ENCODE data around the gene ATP11A.

The ATP11A gene

GRCh38 chr13:112813552-112813951, 123.7 kb downstream of the ATP11A start:
- no peak for DNase-seq (ENCODE audit: low read depth in 2 of 2, low spot score in 1 of 2)

DNA sequence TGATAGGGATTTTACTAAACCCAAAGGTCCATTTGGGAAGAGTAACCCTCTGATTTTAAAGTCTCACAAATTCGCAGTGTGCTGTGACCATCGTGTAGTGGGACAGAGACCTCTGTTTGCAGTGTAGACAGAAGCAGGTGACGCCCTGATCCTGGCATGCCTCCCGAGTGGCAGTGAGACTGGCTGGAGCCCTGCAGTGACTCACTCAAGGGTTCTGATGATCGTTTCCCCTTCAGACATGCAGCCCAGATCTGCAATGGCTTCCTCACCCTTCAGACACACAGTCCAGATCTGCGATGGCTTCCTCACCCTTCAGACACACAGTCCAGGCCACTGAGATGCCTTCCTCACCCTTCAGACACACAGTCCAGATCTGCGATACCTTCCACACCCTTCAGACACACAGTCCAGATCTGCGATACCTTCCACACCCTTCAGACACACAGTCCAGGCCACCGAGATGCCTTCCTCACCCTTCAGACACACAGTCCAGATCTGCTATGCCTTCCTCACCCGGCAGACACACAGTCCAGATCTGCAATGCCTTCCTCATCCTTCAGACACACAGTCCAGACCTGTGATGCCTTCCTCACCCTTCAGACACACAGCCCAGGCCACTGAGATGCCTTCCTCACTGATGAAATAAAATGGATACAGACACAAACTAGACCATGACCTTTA, 125.2 kb downstream of the ATP11A start:
- no peak for DNase-seq (ENCODE audit: low read depth in 2 of 2, low spot score in 1 of 2)

DNA sequence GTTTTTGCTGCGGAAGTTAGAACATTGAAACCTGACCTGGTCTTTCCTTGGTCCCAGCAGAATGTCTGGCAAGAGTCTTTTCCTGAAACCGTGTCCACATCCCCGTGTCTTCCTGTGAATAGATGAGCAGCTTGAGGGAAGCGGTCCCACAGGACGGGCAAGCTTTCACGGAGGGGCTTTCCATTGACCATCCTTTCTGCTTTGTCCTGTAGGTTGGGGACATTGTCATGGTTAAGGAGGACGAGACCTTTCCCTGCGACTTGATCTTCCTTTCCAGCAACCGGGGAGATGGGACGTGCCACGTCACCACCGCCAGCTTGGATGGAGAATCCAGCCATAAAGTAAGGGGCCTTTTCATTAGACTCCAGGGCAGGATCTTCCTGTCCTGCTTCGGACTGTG, 126.0 kb downstream of the ATP11A start:
- DNase-seq (ENCODE audit: low read depth in 2 of 2, low spot score in 1 of 2): no peak

GRCh38 chr13:112818040-112818697, 128.3 kb downstream of the ATP11A start:
- DNase-seq (ENCODE audit: low read depth in 2 of 2, low spot score in 1 of 2): no peak

DNA sequence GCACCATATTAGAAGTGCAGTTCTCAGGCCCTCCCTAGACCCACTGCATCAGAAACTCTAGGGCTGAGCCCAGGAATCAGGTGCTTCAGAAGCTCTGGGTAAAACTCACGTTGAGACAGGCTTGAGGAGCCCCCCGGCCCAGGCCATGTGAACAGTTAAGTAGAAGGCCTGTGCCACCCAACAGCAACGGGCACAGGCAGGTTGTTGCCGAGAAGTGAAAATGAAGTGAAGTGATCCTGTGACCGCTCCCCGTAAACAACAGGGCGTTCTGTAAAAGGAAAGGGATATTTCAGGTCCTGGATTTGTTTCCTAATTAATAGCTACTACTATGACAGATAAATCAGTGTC, 128.8 kb downstream of the ATP11A start:
- DNase-seq (ENCODE audit: low read depth in 2 of 2, low spot score in 1 of 2): no peak

- DNase-seq (ENCODE audit: low read depth in 2 of 2, low spot score in 1 of 2): no peak
Observed at GRCh38 chr13:112819111-112819510, 129.3 kb downstream of the ATP11A start.

- DNase-seq (ENCODE audit: low read depth in 2 of 2, low spot score in 1 of 2): no peak
Observed at GRCh38 chr13:112819816-112820215, 130.0 kb downstream of the ATP11A start.

- no peak for DNase-seq (ENCODE audit: low read depth in 2 of 2, low spot score in 1 of 2)
Observed at GRCh38 chr13:112820318-112820717, 130.5 kb downstream of the ATP11A start.

GRCh38 chr13:112821340-112822055, 131.7 kb downstream of the ATP11A start:
- DNase-seq (ENCODE audit: low read depth in 2 of 2, low spot score in 1 of 2): no peak

DNA sequence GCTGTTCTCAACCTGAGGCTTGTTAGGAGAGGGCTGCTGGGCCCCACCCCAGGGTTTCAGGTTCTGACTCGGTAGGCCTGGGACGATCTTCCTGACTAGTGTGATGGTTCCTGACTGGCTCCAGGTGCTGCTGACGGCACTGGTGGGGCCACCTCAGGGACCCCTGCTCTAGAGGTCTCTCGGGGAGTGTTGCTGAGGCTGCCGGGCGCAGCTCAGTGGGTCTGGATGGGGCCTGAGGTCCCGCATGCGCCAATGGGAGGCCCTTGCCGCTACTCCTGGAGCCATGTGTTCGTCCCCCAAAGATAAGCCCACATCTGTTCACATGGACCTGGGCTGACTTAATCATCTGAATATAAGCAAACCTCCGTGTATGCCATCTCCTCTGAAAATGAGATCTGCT, 133.0 kb downstream of the ATP11A start:
- DNase-seq (ENCODE audit: low read depth in 2 of 2, low spot score in 1 of 2): no peak

DNA sequence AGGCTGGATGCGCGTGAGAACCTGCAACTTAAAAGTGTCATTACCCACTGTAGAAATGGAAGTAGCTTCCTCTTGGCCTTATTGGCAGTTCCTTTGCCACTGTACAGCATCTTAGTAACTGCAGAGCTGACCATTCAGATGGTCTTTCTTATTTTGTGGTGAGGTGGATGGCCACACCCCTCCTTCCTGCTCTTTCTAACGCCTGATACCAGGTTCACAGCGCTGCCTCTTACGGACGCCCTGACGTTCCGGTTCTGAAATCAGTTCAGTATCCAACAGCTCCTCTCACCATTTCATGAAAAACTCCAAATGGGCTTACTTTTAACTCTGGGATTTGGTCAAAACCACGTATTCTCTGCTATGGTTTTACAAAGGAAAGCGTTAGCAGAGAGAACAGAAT, 134.6 kb downstream of the ATP11A start:
- DNase-seq (ENCODE audit: low read depth in 2 of 2, low spot score in 1 of 2): no peak

- DNase-seq (ENCODE audit: low read depth in 2 of 2, low spot score in 1 of 2): no peak
Observed at GRCh38 chr13:112825071-112825470, 135.2 kb downstream of the ATP11A start.

DNA sequence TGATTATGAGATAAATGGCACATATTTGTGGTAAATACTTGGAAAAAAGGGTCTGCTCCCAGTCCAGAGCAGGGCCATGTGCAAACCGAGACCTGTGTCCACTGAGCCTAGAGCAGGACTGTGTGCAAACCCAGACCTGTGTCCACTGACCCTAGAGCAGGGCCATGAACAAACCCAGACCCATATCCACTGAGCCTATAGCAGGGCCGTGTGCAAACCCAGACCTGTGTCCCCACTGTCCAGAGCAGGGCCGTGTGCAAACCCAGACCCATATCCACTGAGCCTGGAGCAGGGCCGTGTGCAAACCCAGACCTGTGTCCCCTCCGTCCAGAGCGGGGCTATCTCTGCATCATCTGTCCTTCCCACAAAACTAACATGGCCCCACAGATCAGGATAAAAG, 136.0 kb downstream of the ATP11A start:
- no peak for DNase-seq (ENCODE audit: low read depth in 2 of 2, low spot score in 1 of 2)

GRCh38 chr13:112826565-112826964, 136.7 kb downstream of the ATP11A start:
- DNase-seq (ENCODE audit: low read depth in 2 of 2, low spot score in 1 of 2): no peak

GRCh38 chr13:112828082-112828699, 138.4 kb downstream of the ATP11A start:
- no peak for DNase-seq (ENCODE audit: low read depth in 2 of 2, low spot score in 1 of 2)

DNA sequence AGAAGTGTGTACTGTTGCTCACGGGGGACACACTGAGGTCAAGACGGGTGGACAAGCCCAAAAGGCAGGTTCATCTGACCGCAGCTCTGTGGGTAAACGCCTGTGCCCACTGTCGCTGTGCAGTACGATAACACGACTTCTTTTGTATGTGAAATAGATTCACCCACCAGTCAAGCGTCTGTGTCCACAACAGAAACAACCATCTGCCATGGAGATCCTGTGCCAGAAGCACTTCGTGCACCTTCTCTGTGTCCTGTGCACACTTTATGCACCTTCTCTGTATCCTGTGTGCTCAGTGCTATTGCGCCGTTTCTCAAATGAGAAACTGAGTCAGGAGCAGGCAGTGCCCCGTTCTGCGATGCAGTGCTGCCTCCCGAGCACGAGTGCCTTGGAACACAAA, 138.9 kb downstream of the ATP11A start:
- no peak for DNase-seq (ENCODE audit: low read depth in 2 of 2, low spot score in 1 of 2)

DNA sequence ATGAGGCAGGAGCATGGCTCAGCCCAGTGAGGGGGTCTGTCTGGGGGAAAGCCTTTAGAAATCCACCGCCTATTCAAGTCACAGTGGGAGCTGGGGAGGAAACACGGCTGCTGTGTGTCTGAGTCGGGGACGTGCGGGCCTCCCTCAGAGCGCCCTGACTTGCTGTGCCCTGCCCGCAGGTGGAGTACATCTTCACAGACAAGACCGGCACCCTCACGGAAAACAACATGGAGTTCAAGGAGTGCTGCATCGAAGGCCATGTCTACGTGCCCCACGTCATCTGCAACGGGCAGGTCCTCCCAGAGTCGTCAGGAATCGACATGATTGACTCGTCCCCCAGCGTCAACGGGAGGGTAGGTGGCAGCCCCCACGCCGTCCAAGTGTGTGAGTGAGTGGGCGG, 141.4 kb downstream of the ATP11A start:
- no peak for DNase-seq (ENCODE audit: low read depth in 2 of 2, low spot score in 1 of 2)

DNA sequence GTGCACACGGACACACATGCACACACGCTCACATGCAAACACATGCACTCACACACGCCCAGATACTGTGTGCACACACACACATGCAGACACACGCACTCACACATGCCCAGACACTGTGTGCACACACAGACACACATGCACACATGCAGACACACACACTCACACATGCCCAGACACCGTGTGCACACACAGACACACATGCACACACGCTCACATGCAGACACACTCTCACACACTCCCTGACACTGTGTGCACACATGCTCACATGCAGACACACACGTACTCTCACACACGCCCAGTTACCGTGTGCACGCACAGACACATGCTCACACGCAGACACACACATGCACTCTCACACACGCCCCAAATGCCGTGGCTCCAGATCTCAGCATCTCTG, 142.0 kb downstream of the ATP11A start:
- no peak for DNase-seq (ENCODE audit: low read depth in 2 of 2, low spot score in 1 of 2)

GRCh38 chr13:112832811-112833210, 143.0 kb downstream of the ATP11A start:
- no peak for DNase-seq (ENCODE audit: low read depth in 2 of 2, low spot score in 1 of 2)

GRCh38 chr13:112833551-112834257, 143.9 kb downstream of the ATP11A start:
- no peak for DNase-seq (ENCODE audit: low read depth in 2 of 2, low spot score in 1 of 2)

DNA sequence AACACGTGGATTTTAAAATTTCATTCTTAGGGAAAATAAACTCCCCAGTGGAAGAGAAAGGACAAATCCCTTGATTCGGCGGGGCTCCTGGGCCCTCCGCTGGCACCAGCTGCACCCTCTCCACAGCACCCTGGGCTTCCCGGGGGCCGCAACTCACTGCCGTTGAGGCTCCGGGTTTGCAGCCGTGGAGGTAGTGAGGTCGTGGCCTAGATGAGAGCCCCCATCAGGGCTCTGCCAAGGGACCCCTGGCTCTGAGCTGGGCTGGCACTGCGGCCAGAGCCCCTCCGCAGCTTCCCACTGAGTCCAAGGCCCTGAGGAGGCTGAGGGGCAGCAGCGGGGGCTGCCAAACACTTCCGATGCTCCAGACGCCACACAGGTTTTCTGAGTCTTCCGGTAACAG, 145.5 kb downstream of the ATP11A start:
- DNase-seq (ENCODE audit: low read depth in 2 of 2, low spot score in 1 of 2): no peak
